ENCODE data around the gene TAGLN. TPM values are rescaled to one million over a fixed set of nuclear protein-coding genes. Genes with fewer than 3 reads are reported as not detected.

Gene TAGLN
- total and polyA plus RNA-seq, 2 of the 8 experiments (the other 6 are each of a cell fraction or from before 2014, with no cell fraction given) = 140 to 300 TPM

DNA sequence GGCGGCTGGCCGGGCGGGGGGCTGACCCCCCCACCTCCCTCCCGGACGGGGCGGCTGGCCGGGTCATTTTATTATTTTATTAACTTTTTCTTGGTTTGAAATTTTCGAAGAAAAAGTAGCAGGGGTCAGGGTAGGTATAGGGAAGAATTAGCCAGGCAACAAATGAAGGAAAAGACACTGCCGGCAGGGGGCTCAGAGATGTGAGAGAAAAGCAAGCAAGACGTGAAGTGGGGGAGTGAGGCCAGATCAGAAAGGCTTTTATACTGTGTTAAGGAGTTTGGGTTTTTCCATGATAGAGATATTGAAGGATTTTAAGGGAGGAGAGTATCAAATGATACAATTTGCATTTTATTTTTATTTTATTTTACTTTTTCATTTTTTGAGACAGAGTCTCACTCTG lies 52.3 kb downstream of the TAGLN start (continued):
- TF ChIP-seq, protein P1, sequence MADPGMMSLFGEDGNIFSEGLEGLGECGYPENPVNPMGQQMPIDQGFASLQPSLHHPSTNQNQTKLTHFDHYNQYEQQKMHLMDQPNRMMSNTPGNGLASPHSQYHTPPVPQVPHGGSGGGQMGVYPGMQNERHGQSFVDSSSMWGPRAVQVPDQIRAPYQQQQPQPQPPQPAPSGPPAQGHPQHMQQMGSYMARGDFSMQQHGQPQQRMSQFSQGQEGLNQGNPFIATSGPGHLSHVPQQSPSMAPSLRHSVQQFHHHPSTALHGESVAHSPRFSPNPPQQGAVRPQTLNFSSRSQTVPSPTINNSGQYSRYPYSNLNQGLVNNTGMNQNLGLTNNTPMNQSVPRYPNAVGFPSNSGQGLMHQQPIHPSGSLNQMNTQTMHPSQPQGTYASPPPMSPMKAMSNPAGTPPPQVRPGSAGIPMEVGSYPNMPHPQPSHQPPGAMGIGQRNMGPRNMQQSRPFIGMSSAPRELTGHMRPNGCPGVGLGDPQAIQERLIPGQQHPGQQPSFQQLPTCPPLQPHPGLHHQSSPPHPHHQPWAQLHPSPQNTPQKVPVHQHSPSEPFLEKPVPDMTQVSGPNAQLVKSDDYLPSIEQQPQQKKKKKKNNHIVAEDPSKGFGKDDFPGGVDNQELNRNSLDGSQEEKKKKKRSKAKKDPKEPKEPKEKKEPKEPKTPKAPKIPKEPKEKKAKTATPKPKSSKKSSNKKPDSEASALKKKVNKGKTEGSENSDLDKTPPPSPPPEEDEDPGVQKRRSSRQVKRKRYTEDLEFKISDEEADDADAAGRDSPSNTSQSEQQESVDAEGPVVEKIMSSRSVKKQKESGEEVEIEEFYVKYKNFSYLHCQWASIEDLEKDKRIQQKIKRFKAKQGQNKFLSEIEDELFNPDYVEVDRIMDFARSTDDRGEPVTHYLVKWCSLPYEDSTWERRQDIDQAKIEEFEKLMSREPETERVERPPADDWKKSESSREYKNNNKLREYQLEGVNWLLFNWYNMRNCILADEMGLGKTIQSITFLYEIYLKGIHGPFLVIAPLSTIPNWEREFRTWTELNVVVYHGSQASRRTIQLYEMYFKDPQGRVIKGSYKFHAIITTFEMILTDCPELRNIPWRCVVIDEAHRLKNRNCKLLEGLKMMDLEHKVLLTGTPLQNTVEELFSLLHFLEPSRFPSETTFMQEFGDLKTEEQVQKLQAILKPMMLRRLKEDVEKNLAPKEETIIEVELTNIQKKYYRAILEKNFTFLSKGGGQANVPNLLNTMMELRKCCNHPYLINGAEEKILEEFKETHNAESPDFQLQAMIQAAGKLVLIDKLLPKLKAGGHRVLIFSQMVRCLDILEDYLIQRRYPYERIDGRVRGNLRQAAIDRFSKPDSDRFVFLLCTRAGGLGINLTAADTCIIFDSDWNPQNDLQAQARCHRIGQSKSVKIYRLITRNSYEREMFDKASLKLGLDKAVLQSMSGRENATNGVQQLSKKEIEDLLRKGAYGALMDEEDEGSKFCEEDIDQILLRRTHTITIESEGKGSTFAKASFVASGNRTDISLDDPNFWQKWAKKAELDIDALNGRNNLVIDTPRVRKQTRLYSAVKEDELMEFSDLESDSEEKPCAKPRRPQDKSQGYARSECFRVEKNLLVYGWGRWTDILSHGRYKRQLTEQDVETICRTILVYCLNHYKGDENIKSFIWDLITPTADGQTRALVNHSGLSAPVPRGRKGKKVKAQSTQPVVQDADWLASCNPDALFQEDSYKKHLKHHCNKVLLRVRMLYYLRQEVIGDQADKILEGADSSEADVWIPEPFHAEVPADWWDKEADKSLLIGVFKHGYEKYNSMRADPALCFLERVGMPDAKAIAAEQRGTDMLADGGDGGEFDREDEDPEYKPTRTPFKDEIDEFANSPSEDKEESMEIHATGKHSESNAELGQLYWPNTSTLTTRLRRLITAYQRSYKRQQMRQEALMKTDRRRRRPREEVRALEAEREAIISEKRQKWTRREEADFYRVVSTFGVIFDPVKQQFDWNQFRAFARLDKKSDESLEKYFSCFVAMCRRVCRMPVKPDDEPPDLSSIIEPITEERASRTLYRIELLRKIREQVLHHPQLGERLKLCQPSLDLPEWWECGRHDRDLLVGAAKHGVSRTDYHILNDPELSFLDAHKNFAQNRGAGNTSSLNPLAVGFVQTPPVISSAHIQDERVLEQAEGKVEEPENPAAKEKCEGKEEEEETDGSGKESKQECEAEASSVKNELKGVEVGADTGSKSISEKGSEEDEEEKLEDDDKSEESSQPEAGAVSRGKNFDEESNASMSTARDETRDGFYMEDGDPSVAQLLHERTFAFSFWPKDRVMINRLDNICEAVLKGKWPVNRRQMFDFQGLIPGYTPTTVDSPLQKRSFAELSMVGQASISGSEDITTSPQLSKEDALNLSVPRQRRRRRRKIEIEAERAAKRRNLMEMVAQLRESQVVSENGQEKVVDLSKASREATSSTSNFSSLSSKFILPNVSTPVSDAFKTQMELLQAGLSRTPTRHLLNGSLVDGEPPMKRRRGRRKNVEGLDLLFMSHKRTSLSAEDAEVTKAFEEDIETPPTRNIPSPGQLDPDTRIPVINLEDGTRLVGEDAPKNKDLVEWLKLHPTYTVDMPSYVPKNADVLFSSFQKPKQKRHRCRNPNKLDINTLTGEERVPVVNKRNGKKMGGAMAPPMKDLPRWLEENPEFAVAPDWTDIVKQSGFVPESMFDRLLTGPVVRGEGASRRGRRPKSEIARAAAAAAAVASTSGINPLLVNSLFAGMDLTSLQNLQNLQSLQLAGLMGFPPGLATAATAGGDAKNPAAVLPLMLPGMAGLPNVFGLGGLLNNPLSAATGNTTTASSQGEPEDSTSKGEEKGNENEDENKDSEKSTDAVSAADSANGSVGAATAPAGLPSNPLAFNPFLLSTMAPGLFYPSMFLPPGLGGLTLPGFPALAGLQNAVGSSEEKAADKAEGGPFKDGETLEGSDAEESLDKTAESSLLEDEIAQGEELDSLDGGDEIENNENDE (IDR thresholded peaks at IDR 0.05; ENCODE audit: insufficient replicate concordance, low read length) = no peak
- no peak for TF ChIP-seq HDAC6 (IDR thresholded peaks at IDR 0.05; ENCODE audit: low read depth, low read length)
- no peak for TF ChIP-seq EGR1 (IDR thresholded peaks at IDR 0.05; ENCODE audit: borderline replicate concordance, low read depth, low read length)
- TF ChIP-seq POLR2A (IDR thresholded peaks at IDR 0.05; ENCODE audit: control extremely low read depth in 1 of 2, low read depth in 2 of 2, low read length in 2 of 2) = no peak
- TF ChIP-seq, protein P2, sequence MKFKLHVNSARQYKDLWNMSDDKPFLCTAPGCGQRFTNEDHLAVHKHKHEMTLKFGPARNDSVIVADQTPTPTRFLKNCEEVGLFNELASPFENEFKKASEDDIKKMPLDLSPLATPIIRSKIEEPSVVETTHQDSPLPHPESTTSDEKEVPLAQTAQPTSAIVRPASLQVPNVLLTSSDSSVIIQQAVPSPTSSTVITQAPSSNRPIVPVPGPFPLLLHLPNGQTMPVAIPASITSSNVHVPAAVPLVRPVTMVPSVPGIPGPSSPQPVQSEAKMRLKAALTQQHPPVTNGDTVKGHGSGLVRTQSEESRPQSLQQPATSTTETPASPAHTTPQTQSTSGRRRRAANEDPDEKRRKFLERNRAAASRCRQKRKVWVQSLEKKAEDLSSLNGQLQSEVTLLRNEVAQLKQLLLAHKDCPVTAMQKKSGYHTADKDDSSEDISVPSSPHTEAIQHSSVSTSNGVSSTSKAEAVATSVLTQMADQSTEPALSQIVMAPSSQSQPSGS (IDR thresholded peaks at IDR 0.05; ENCODE audit: low read length) = no peak
- no peak for TF ChIP-seq JUN (IDR thresholded peaks at IDR 0.05; ENCODE audit: low read depth, low read length)
- TF ChIP-seq RNF2 (IDR thresholded peaks at IDR 0.05; ENCODE audit: borderline replicate concordance, low read depth, low read length, missing control alignments, poor library complexity, severe bottlenecking) = no peak
- no peak for TF ChIP-seq CEBPB (IDR thresholded peaks at IDR 0.05; ENCODE audit: low read depth, low read length)
